Gastroesophageal sphincter (tissue), 4 donors: ENCODE measurements around the gene NIPAL4. TPM values are rescaled to one million over a fixed set of nuclear protein-coding genes. Genes with fewer than 3 reads are reported as not detected.

Experiments
- ATAC-seq: fragments of 150-250 bp; one replicate; pipeline ENCODE4 v1.9.1; 2016; ENCODE audit warnings: mild to moderate bottlenecking, moderate library complexity
- H3K27ac ChIP-seq, 4 donors: fragments of 200-600 bp; sonication (generic) in 3 of 4; 1 replicate in 3 of 4; 2 replicates in 1 of 4; pipeline ENCODE4 v1.5.1; 2016 to 2019
- H3K27me3 ChIP-seq: fragments of 200-600 bp; sonication (generic); one replicate; pipeline ENCODE4 v1.5.1; 2019
- H3K36me3 ChIP-seq, 2 donors: fragments of 200-600 bp; sonication (generic); one replicate each; pipeline ENCODE4 v1.5.1; 2019; ENCODE audit warnings: control low read depth in 1 of 2
- H3K4me1 ChIP-seq, 3 donors: fragments of 200-600 bp; sonication (generic); 1 replicate in 2 of 3; 2 replicates in 1 of 3; pipeline ENCODE4 v1.5.1; 2016 to 2019; ENCODE audit warnings: control low read depth in 2 of 3
- H3K4me3 ChIP-seq, 2 donors: fragments of 200-600 bp; sonication (generic); one replicate each; pipeline ENCODE4 v1.5.1; 2019; ENCODE audit warnings: mild to moderate bottlenecking in 1 of 2, moderate library complexity in 1 of 2
- H3K9me3 ChIP-seq, 3 donors: fragments of 200-600 bp; sonication (generic); one replicate each; pipeline ENCODE4 v1.5.1; 2017 to 2019; ENCODE audit warnings: control low read depth in 2 of 3
- CTCF ChIP-seq, 4 experiments: fragments of 200-600 bp in 2 of 4; fragments of 450-650 bp in 2 of 4; sonication (generic) in 1 of 4; IDR thresholded peaks; one replicate each; pipeline ENCODE4 v1.5.1; 2017 to 2019; ENCODE audit warnings: antibody characterized with exemption in 4 of 4, mild to moderate bottlenecking in 2 of 4, moderate library complexity in 2 of 4
- EP300 ChIP-seq: sonication (generic); formaldehyde crosslinking; IDR thresholded peaks from one replicate; pipeline ENCODE4 v1.6.1; 2017; ENCODE audit warnings: antibody characterized with exemption, mild to moderate bottlenecking
- POLR2A ChIP-seq, 2 donors: fragments of 450-650 bp; IDR thresholded peaks; one replicate each; pipeline ENCODE4 v1.6.1; 2017; ENCODE audit warnings: antibody characterized with exemption in 2 of 2, mild to moderate bottlenecking in 2 of 2, moderate library complexity in 1 of 2
- POLR2AphosphoS5 ChIP-seq: sonication (generic); formaldehyde crosslinking; IDR thresholded peaks from one replicate; pipeline ENCODE4 v1.6.1; 2017; ENCODE audit warnings: antibody characterized with exemption
- whole genome bisulfite sequencing, 2 donors: methylation state at CpG; one replicate each; pipeline ENCODE4 v1.1.5; 2018; ENCODE audit warnings: low coverage in 1 of 2; 5-methylcytosine and 5-hydroxymethylcytosine counted together
- total RNA-seq, 4 donors: library from RNA; depleted of rRNA; stranded (reverse); fragments of >200 nt; gene quantifications; one replicate each; pipeline ENCODE4 v1.1.0, GENCODE V29; 2016

Gene NIPAL4
- total RNA-seq, 4 donors from 2014 or later = 1.2 to 4.8 (median 2.7) TPM

DNA sequence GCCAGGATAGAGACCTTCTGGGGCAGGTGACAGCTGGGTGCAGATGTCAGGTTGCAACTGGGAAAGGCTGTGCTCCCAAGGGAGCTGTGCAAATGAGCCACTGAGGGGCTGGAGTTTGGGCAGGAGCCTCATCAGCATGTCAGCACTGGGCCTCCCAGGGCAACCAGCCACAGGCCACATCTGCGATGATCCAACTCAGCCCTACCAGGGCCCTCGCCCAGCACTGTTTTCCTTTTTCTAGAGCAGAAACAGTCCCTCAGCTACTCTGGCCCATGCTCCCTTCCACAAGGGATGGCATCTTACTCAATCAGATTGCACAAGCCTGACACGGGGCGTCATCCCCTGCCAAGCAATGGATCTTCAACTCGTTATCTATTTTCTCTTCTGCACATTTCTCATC lies 24.8 kb downstream of the NIPAL4 start:
- Histone ChIP-seq H3K9me3 (no peaks in the 10 kb centered on the region), H3K27ac (peak overlapping the region in 2 of 4 donors; percentile 31 to 40), H3K4me1 (peaks cover 0 to 30% (median under 1%) of the 10 kb centered on the region in 3 donors), H3K36me3 (peaks cover 0 to 94% of the 10 kb centered on the region in 2 donors), H3K27me3 (no peaks in the 10 kb centered on the region), H3K4me3 (no peak overlapping the region)
- no peak for TF ChIP-seq POLR2AphosphoS5
- no peak for TF ChIP-seq EP300
- TF ChIP-seq CTCF (IDR thresholded peaks at IDR 0.05) = no peak
- TF ChIP-seq POLR2A (IDR thresholded peaks at IDR 0.05) = no peak
- ATAC-seq = peak; percentile 72
- WGBS, 2 donors = 59 to 60% methylated on average over 1 to 4 of the region's 5 CpGs

- WGBS, 2 donors = 75 to 78% methylated on average over 2 of the region's 2 CpGs
- H3K27me3 ChIP-seq = no peaks in the 10 kb centered on the region
These were observed 25.3 kb downstream of the NIPAL4 start for GRCh38 chr5:157485340-157485739.

DNA sequence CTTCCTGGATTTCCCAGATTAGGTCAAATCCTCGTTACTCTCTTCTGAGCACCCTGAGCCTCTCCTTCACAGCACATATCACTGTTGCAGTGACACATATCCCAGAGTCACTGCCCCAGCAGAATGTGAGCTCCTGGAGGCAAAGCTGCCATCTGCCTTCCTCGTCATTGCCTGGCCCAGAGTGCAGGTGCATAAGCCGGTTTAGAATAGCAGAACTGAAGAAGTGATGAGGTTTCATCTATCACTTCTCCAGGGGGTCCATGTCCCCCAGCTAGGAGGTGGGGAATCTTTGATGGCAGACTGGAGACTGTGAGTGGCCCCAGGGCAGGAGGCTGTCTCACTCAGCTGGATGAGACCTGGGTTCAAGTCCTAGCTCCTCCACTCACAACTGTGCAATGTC lies 25.8 kb downstream of the NIPAL4 start:
- peak overlapping the region in 3 of 4 donors; percentile 24 to 58 (median 28) for H3K27ac ChIP-seq

More at GRCh38 chr5:157485340-157485739, 25.3 kb downstream of the NIPAL4 start:
- H3K9me3 ChIP-seq = no peaks in the 10 kb centered on the region
- no peak overlapping the region for H3K4me3 ChIP-seq
- no peak for ATAC-seq
- peaks cover 0 to 24% (median 0%) of the 10 kb centered on the region in 3 donors for H3K4me1 ChIP-seq
- H3K27ac ChIP-seq = peak overlapping the region in 2 of 4 donors; percentile 28 to 58
- H3K36me3 ChIP-seq = peaks cover 0 to 94% of the 10 kb centered on the region in 2 donors
- TF ChIP-seq EP300 (no peak), CTCF (IDR thresholded peaks at IDR 0.05) (no peak), POLR2AphosphoS5 (no peak), POLR2A (IDR thresholded peaks at IDR 0.05) (no peak)

GRCh38 chr5:157486221-157486681 lies 26.2 kb downstream of the NIPAL4 start:
- Histone ChIP-seq H3K4me1 (peaks cover 0 to 17% (median 0%) of the 10 kb centered on the region in 3 donors), H3K9me3 (no peaks in the 10 kb centered on the region), H3K4me3 (no peak overlapping the region), H3K36me3 (peaks cover 0 to 94% of the 10 kb centered on the region in 2 donors), H3K27ac (peak overlapping the region in 3 of 4 donors; percentile 24 to 58 (median 28)), H3K27me3 (no peaks in the 10 kb centered on the region)
- no peak for ATAC-seq
- WGBS, 2 donors = 88% methylated on average over 3 of the region's 8 CpGs; no CpG with 5 or more reads in 1 of the 2 donors
- no peak for TF ChIP-seq POLR2AphosphoS5
- no peak for TF ChIP-seq CTCF (IDR thresholded peaks at IDR 0.05)
- TF ChIP-seq EP300 = no peak
- no peak for TF ChIP-seq POLR2A (IDR thresholded peaks at IDR 0.05)

More for the DNA sequence above, 25.8 kb downstream of the NIPAL4 start:
- Histone ChIP-seq H3K27me3 (no peaks in the 10 kb centered on the region), H3K4me3 (no peak overlapping the region), H3K9me3 (no peaks in the 10 kb centered on the region), H3K4me1 (peaks cover 0 to 19% (median 0%) of the 10 kb centered on the region in 3 donors), H3K36me3 (peaks cover 0 to 94% of the 10 kb centered on the region in 2 donors)
- TF ChIP-seq POLR2A (IDR thresholded peaks at IDR 0.05) (no peak), POLR2AphosphoS5 (no peak), EP300 (no peak), CTCF (IDR thresholded peaks at IDR 0.05) (no peak)
- ATAC-seq = no peak
- WGBS, 2 donors = 94% methylated on average over 3 of the region's 3 CpGs; no CpG with 5 or more reads in 1 of the 2 donors

- no peak overlapping the region for H3K4me3 ChIP-seq
These were observed 26.8 kb downstream of the NIPAL4 start for GRCh38 chr5:157486861-157487260.

More at GRCh38 chr5:157486861-157487260, 26.8 kb downstream of the NIPAL4 start:
- peaks cover 0 to 17% (median 0%) of the 10 kb centered on the region in 3 donors for H3K4me1 ChIP-seq
- H3K9me3 ChIP-seq = no peaks in the 10 kb centered on the region
- no peaks in the 10 kb centered on the region for H3K27me3 ChIP-seq
- TF ChIP-seq EP300 (no peak), CTCF (IDR thresholded peaks at IDR 0.05) (no peak), POLR2A (IDR thresholded peaks at IDR 0.05) (no peak), POLR2AphosphoS5 (no peak)
- ATAC-seq = no peak
- H3K36me3 ChIP-seq = peaks cover 0 to 94% of the 10 kb centered on the region in 2 donors
- peak overlapping the region in 2 of 4 donors; percentile 24 to 58 for H3K27ac ChIP-seq
- 64 to 68% methylated on average over 3 of the region's 3 CpGs for WGBS, 2 donors
